NCI-H1436 (cell line): ENCODE measurements around the gene ATP5MG.
"Not testable (repeated sequence)": the region's sequence is repeated elsewhere in the genome, so short reads cannot be mapped to it uniquely, and the experiment has no call there.

ENCODE experiments used
- DNase-seq: peaks from one replicate; lab custom pipeline; 2025; lab: John Stamatoyannopoulos, UW

ATP5MG gene, protein sequence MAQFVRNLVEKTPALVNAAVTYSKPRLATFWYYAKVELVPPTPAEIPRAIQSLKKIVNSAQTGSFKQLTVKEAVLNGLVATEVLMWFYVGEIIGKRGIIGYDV

GRCh38 chr11:118401151-118401879 is at the start of gene ATP5MG:
ATP5MG (plus strand) TSS chr11:118401606; CDS start chr11:118401666, 60 bp downstream.
- peak; percentile 91 for DNase-seq

- peak; percentile 18 for DNase-seq
These were observed 48.2 kb upstream of the ATP5MG start for GRCh38 chr11:118353084-118353710.

- no peak for DNase-seq
These were observed 43.3 kb upstream of the ATP5MG start for GRCh38 chr11:118358071-118358470.

DNA sequence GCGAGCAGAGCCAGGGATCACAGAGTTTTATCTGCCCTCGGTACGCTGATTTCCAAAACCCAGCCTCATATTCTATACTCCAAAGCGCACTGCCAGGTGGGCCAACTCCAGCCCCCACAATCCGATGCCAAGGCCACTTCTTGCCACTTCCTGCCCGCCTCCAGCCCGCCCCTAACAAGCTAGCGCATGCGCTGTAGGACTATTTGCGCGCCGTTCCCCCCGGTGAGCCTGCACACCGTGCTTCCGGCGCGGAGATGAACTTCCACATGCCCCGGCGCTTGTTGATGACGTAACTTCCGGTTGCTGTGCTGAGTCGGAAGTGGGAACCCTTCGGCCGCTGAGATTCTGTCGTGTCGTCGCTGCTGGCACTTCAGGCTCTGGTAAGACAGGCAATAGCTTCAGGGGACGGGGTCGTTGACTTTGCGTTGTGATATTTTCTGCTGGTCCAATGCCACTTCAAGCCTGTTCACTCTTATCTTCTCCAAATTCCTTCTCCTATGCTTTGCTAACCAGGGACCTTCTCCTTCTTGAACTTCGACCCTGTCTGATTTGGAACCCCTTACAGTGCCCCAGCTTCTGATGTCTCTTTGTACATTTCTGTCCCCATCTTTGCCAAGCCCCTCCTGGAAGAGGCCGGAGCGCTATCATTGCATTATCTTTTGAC is 42.0 kb upstream of the ATP5MG start, which contains the start of gene UBE4A:
Gene UBE4A (plus strand): TSS at position 306 of the 664 bp plus-strand sequence. CDS start 5,481 bp downstream, outside the sequence.
- peak; percentile 95 for DNase-seq

DNA sequence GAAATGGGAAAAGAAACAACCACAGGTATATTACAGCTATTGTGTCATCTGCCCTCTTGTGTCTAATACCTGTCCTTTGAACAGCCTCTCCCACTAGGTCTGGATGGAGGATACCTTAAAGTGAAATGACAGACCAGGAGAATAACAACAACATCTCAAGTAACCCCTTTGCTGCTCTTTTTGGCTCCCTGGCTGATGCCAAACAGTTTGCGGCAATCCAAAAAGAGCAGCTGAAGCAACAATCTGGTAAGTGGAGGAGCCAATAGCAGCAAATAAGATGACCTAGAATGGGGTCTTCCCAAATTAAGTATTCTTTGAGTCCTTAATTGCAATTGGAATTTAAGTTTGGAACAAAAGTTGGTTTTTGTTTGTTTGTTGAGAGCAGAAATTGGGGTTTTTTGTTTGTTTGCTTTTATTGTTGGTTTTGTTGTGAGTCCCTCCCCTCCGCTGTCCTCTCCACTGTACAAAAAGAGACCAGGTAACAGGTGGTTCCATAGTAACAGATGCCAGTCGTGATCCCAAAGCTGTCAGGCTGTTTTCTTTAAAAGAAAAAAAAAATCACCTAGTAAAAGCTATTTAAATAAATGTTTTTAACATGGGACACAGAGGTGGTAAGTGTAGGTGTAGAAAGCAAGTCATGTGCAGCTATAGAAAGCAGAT is 36.3 kb upstream of the ATP5MG start:
- no peak for DNase-seq

GRCh38 chr11:118366287-118366686 is 35.1 kb upstream of the ATP5MG start:
- DNase-seq, result no peak

DNA sequence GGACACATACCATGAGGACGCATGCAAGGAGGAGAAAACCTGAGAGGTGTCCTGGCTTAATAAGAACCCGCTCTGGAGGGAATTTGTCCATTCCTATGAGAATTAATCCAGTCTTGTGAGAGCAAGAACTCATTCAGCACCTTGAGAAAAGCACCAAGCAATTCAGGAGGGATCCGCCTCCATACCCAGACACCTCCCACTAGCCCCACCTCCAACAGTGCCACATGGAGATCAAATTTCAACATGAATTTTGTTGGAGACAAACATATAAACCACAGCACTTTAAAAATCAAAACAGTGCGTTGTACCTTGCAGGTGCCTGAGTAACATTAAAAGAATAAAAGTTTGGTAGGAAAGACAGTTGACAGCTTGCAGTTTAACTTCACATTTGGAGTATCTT is 30.6 kb upstream of the ATP5MG start:
- DNase-seq, result no peak

DNA sequence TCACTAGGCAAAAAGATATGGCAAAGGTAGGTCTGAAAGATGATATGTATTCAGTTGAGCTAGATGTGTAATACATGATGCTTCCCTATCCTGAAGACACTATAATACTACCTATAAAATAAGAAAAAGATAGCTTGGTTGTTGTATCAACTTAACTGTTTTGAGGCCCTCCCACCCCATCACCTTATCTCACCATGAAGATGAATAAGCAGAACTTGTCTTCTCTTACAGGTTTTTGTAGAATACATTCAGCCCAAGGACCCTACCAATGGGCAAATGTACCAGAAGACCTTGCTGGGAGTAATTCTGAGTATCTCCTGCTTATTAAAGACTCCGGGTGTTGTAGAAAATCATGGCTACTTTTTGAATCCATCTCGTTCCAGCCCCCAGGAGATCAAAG is 28.1 kb upstream of the ATP5MG start:
- DNase-seq, result no peak

- DNase-seq, result no peak
These were observed 27.5 kb upstream of the ATP5MG start for GRCh38 chr11:118373871-118374270.

- no peak for DNase-seq
These were observed 26.7 kb upstream of the ATP5MG start for GRCh38 chr11:118374729-118375128.

- no peak for DNase-seq
These were observed 25.4 kb upstream of the ATP5MG start for GRCh38 chr11:118375978-118376377.

DNA sequence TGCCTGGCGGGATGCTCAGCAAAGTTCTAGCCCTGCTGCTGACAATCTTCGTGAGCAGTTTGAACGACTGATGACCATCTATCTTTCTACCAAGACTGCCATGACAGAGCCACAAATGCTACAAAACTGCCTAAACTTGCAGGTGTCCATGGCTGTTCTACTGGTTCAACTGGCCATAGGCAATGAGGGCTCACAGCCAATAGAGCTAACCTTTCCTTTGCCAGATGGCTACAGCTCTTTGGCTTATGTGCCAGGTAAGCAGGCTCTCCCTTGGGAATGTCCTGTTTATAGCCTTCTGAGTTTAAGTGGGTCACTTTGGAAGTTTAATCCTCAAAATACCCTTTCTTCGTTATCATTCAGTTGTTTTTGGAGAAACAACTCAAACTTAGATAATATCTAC is 21.9 kb upstream of the ATP5MG start:
- DNase-seq, result no peak

DNA sequence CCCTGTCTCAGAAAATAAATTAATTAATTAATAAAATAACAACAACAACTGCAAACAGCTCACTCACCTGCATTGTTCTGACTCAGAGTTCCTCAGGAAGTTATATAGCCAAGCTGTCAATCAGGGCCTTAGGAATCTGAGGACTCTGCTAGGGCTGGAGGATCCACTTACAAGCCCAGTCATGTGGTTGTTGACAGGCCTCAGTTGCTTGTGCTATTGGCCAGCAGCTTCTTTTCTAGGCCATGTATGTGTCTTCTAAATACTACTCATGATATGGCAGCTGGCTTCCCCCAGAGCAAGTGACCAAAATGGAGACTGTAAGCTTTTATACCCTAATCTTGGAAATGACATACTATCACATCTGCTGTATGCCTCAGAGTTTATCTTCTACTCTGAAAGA is 20.8 kb upstream of the ATP5MG start:
- DNase-seq, result no peak

- no peak for DNase-seq
These were observed 18.5 kb upstream of the ATP5MG start for GRCh38 chr11:118382954-118383353.

DNA sequence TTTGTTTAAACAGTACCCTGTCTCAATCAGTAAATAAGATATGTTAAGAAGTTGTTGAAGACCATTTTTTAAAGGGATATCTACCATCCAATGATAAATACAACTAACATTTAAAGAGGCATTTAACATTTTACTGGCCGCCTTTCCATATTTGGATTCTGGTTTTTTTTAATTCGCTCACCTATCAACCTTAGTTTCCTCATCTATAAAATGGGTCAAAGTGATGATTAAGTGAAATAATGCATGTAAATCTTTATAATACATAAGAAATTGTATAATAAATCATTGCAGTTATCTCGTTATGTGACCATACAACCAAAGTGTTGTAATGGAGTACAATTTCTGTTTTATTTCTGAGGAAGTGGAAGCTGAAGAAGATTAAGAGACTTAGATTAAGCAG is 17.7 kb upstream of the ATP5MG start:
- no peak for DNase-seq

- DNase-seq, result no peak
These were observed 5.3 kb upstream of the ATP5MG start for GRCh38 chr11:118396097-118396501.

GRCh38 chr11:118397448-118397847 is 4.0 kb upstream of the ATP5MG start:
- no peak for DNase-seq

- no peak for DNase-seq
These were observed 2.4 kb upstream of the ATP5MG start for GRCh38 chr11:118398791-118399559.

- DNase-seq, result no peak
These were observed 629 bp downstream of the ATP5MG start for GRCh38 chr11:118401880-118402590.

DNA sequence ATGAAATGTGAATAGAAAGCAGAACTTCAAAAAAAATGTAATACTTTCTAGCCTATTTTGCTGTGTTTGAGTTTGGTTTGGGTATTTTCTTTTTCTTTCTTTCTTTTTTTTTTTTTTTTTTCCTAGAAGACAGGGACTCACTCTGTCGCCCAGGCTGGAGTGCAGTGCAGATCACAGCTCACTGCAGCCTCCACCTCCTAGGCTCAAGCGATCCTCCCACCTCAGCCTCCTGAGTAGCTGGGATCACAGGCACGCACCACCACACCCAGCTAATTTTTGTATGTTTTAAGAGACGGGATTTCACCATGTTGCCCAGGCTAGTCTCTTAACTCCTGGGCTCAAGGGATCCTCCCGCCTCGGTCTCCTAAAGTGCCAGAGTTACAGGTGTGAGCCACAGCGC is 1.2 kb downstream of the ATP5MG start:
- not testable (repeated sequence) for DNase-seq
